Measurements from ENCODE around the gene SERPINE2.
A peak's percentile ranks its signal among the peaks of the same experiment; 100 is the strongest.

SERPINE2 gene

GRCh38 chr2:224042191-224042696 is 3.2 kb upstream of the SERPINE2 start:
- FAIRE-seq: peak; percentile 91

GRCh38 chr2:224041554-224041953 is 2.5 kb upstream of the SERPINE2 start:
- no peak for FAIRE-seq

GRCh38 chr2:224040753-224041152 is 1.7 kb upstream of the SERPINE2 start:
- no peak for FAIRE-seq

GRCh38 chr2:224039770-224040440 is 819 bp upstream of the SERPINE2 start:
- no peak for FAIRE-seq

- FAIRE-seq: no peak
Measured at GRCh38 chr2:224038830-224039079, 331 bp downstream of the SERPINE2 start.

- no peak for FAIRE-seq
Measured at GRCh38 chr2:224038049-224038829, 847 bp downstream of the SERPINE2 start.

GRCh38 chr2:224036731-224037361 is 2.2 kb downstream of the SERPINE2 start:
- FAIRE-seq: no peak

- no peak for FAIRE-seq
Measured at GRCh38 chr2:224034017-224034416, 5.1 kb downstream of the SERPINE2 start.

GRCh38 chr2:224033601-224034000 is 5.5 kb downstream of the SERPINE2 start:
- no peak for FAIRE-seq

GRCh38 chr2:224032283-224032682 is 6.8 kb downstream of the SERPINE2 start:
- FAIRE-seq: no peak

GRCh38 chr2:224031358-224031970 is 7.6 kb downstream of the SERPINE2 start:
- FAIRE-seq: no peak

GRCh38 chr2:224030786-224031185 is 8.3 kb downstream of the SERPINE2 start:
- no peak for FAIRE-seq

- no peak for FAIRE-seq
Measured at GRCh38 chr2:224029876-224030275, 9.2 kb downstream of the SERPINE2 start.

GRCh38 chr2:224027931-224028330 is 11.2 kb downstream of the SERPINE2 start:
- no peak for FAIRE-seq

GRCh38 chr2:224027070-224027469 is 12.0 kb downstream of the SERPINE2 start:
- FAIRE-seq: no peak

- FAIRE-seq: no peak
Measured at GRCh38 chr2:224025874-224026273, 13.2 kb downstream of the SERPINE2 start.

- FAIRE-seq: no peak
Measured at GRCh38 chr2:224024270-224024669, 14.8 kb downstream of the SERPINE2 start.

- FAIRE-seq: no peak
Measured at GRCh38 chr2:224023188-224023587, 15.9 kb downstream of the SERPINE2 start.

GRCh38 chr2:224022486-224022885 is 16.6 kb downstream of the SERPINE2 start:
- no peak for FAIRE-seq

- FAIRE-seq: no peak
Measured at GRCh38 chr2:224020523-224020922, 18.6 kb downstream of the SERPINE2 start.

- no peak for FAIRE-seq
Measured at GRCh38 chr2:224017957-224018356, 21.1 kb downstream of the SERPINE2 start.

- FAIRE-seq: no peak
Measured at GRCh38 chr2:224016963-224017362, 22.1 kb downstream of the SERPINE2 start.

GRCh38 chr2:224014336-224014735 is 24.8 kb downstream of the SERPINE2 start:
- no peak for FAIRE-seq

All from endometrium (tissue), 2 donors.